Peyer's patch (tissue), 4 donors: ENCODE results near the gene CCDC188. TPM values are rescaled to one million over a fixed set of nuclear protein-coding genes. Genes with fewer than 3 reads are reported as not detected.

Source experiments
- DNase-seq, 3 donors: peaks; one replicate each; pipeline ENCODE4 v3.0.0-alpha.2; 2017 to 2019
- H3K27ac ChIP-seq, 4 donors: fragments of 200-600 bp; sonication (generic); one replicate each; pipeline ENCODE4 v1.5.1; 2016 to 2019
- H3K27me3 ChIP-seq, 2 donors: fragments of 200-600 bp; sonication (generic); one replicate each; pipeline ENCODE4 v1.5.1; 2019
- H3K36me3 ChIP-seq, 3 donors: fragments of 200-600 bp; sonication (generic); one replicate each; pipeline ENCODE4 v1.5.1; 2016 to 2019
- H3K4me1 ChIP-seq, 4 donors: fragments of 200-600 bp; sonication (generic); one replicate each; pipeline ENCODE4 v1.5.1; 2016 to 2019
- H3K4me3 ChIP-seq, 4 donors: fragments of 200-600 bp; sonication (generic); 1 replicate in 3 of 4; 2 replicates in 1 of 4; pipeline ENCODE4 v1.5.1; 2016 to 2019; ENCODE audit warnings: mild to moderate bottlenecking in 1 of 4
- H3K9me3 ChIP-seq, 4 donors: fragments of 200-600 bp; sonication (generic); one replicate each; pipeline ENCODE4 v1.5.1; 2016 to 2019; ENCODE audit warnings: mild to moderate bottlenecking in 1 of 4
- CTCF ChIP-seq, 6 experiments: fragments of 450-650 bp in 4 of 6; fragments of 200-600 bp in 2 of 6; sonication (generic) in 1 of 6; IDR thresholded peaks; one replicate each; pipeline ENCODE4 v1.5.1; 2017 to 2019; ENCODE audit warnings: antibody characterized with exemption in 6 of 6, mild to moderate bottlenecking in 3 of 6, moderate library complexity in 1 of 6
- POLR2A ChIP-seq, 2 donors: fragments of 450-650 bp; IDR thresholded peaks; one replicate each; pipeline ENCODE4 v1.5.1; 2017; ENCODE audit warnings: antibody characterized with exemption in 2 of 2, mild to moderate bottlenecking in 2 of 2, moderate library complexity in 2 of 2
- total RNA-seq, 4 donors: library from RNA; depleted of rRNA; stranded (reverse); fragments of >200 nt; gene quantifications; one replicate each; pipeline ENCODE4 v1.1.0, GENCODE V29; 2016

The CCDC188 gene
- total RNA-seq, 4 donors from 2014 or later: 6.6 TPM; not detected in 3

- Histone ChIP-seq H3K4me3 (no peak overlapping the region), H3K36me3 (no peaks in the 10 kb centered on the region), H3K4me1 (no peaks in the 10 kb centered on the region), H3K27me3 (no peaks in the 10 kb centered on the region), H3K9me3 (no peaks in the 10 kb centered on the region), H3K27ac (no peak overlapping the region)
- DNase-seq: no peak
- TF ChIP-seq CTCF (IDR thresholded peaks at IDR 0.05) (no peak), POLR2A (IDR thresholded peaks at IDR 0.05) (no peak)
Observed at GRCh38 chr22:20186871-20187546, 36.2 kb upstream of the CCDC188 start.

- Histone ChIP-seq H3K4me1 (peaks cover 0 to 3% (median 0%) of the 10 kb centered on the region in 4 donors), H3K27ac (no peak overlapping the region), H3K36me3 (no peaks in the 10 kb centered on the region), H3K4me3 (no peak overlapping the region), H3K9me3 (no peaks in the 10 kb centered on the region), H3K27me3 (no peaks in the 10 kb centered on the region)
- no peak for DNase-seq
- TF ChIP-seq CTCF (IDR thresholded peaks at IDR 0.05) (no peak), POLR2A (IDR thresholded peaks at IDR 0.05) (no peak)
Observed at GRCh38 chr22:20186183-20186870, 35.5 kb upstream of the CCDC188 start.

- H3K4me1 ChIP-seq: peaks cover 0 to 4% (median 0%) of the 10 kb centered on the region in 4 donors
- DNase-seq: no peak
- no peaks in the 10 kb centered on the region for H3K9me3 ChIP-seq
- H3K4me3 ChIP-seq: no peak overlapping the region
- H3K36me3 ChIP-seq: no peaks in the 10 kb centered on the region
- H3K27me3 ChIP-seq: no peaks in the 10 kb centered on the region
- TF ChIP-seq POLR2A (IDR thresholded peaks at IDR 0.05) (no peak), CTCF (IDR thresholded peaks at IDR 0.05) (no peak)
- no peak overlapping the region for H3K27ac ChIP-seq
Observed at GRCh38 chr22:20185750-20186149, 34.9 kb upstream of the CCDC188 start.

GRCh38 chr22:20184501-20185165 is 33.8 kb upstream of the CCDC188 start:
- no peak overlapping the region for H3K27ac ChIP-seq
- no peak for DNase-seq
- H3K9me3 ChIP-seq: no peaks in the 10 kb centered on the region
- TF ChIP-seq POLR2A (IDR thresholded peaks at IDR 0.05): no peak
- no peak for TF ChIP-seq CTCF (IDR thresholded peaks at IDR 0.05)
- H3K36me3 ChIP-seq: no peaks in the 10 kb centered on the region
- H3K4me1 ChIP-seq: peaks cover 0 to 4% (median 0%) of the 10 kb centered on the region in 4 donors
- no peak overlapping the region for H3K4me3 ChIP-seq
- H3K27me3 ChIP-seq: no peaks in the 10 kb centered on the region

- no peak overlapping the region for H3K4me3 ChIP-seq
- H3K27ac ChIP-seq: no peak overlapping the region
- peaks cover 0 to 4% (median 0%) of the 10 kb centered on the region in 4 donors for H3K4me1 ChIP-seq
- no peaks in the 10 kb centered on the region for H3K27me3 ChIP-seq
- DNase-seq: no peak
- TF ChIP-seq POLR2A (IDR thresholded peaks at IDR 0.05) (no peak), CTCF (IDR thresholded peaks at IDR 0.05) (no peak)
- no peaks in the 10 kb centered on the region for H3K9me3 ChIP-seq
- H3K36me3 ChIP-seq: no peaks in the 10 kb centered on the region
Observed at GRCh38 chr22:20183823-20184222, 33.0 kb upstream of the CCDC188 start.
